ENCODE results near the gene SLC19A1.

SLC19A1 gene

GRCh38 chr21:45545236-45545570 lies 3.0 kb upstream of the SLC19A1 start:
- no peak for DNase-seq (ENCODE audit: low spot score)

- no peak for DNase-seq (ENCODE audit: low spot score)
These were observed 2.4 kb upstream of the SLC19A1 start for GRCh38 chr21:45544449-45545235.

- no peak for DNase-seq (ENCODE audit: low spot score)
These were observed 1.6 kb upstream of the SLC19A1 start for GRCh38 chr21:45543710-45544448.

- no peak for DNase-seq (ENCODE audit: low spot score)
These were observed 1.1 kb upstream of the SLC19A1 start for GRCh38 chr21:45543371-45543709.

- no peak for DNase-seq (ENCODE audit: low spot score)
These were observed 579 bp upstream of the SLC19A1 start for GRCh38 chr21:45542667-45543370.

- DNase-seq (ENCODE audit: low spot score) = no peak
These were observed 810 bp downstream of the SLC19A1 start for GRCh38 chr21:45541221-45542039.

GRCh38 chr21:45540601-45540970 lies 1.7 kb downstream of the SLC19A1 start:
- DNase-seq (ENCODE audit: low spot score) = no peak

- no peak for DNase-seq (ENCODE audit: low spot score)
These were observed 2.2 kb downstream of the SLC19A1 start for GRCh38 chr21:45539796-45540600.

- no peak for DNase-seq (ENCODE audit: low spot score)
These were observed 3.0 kb downstream of the SLC19A1 start for GRCh38 chr21:45539046-45539795.

- no peak for DNase-seq (ENCODE audit: low spot score)
These were observed 3.7 kb downstream of the SLC19A1 start for GRCh38 chr21:45538381-45539045.

- no peak for DNase-seq (ENCODE audit: low spot score)
These were observed 4.4 kb downstream of the SLC19A1 start for GRCh38 chr21:45537746-45538291.

- DNase-seq (ENCODE audit: low spot score) = no peak
These were observed 5.0 kb downstream of the SLC19A1 start for GRCh38 chr21:45537111-45537745.

- DNase-seq (ENCODE audit: low spot score) = no peak
These were observed 5.7 kb downstream of the SLC19A1 start for GRCh38 chr21:45536301-45537081.

- no peak for DNase-seq (ENCODE audit: low spot score)
These were observed 6.7 kb downstream of the SLC19A1 start for GRCh38 chr21:45535341-45536081.

GRCh38 chr21:45534636-45535331 lies 7.5 kb downstream of the SLC19A1 start:
- DNase-seq (ENCODE audit: low spot score) = peak; percentile 69

GRCh38 chr21:45533846-45534635 lies 8.2 kb downstream of the SLC19A1 start:
- no peak for DNase-seq (ENCODE audit: low spot score)

Measured in kidney capillary endothelial cell (primary cell).